D721Med (cell line): ENCODE data around the gene WAC.
A peak's percentile ranks its signal among the peaks of the same experiment; 100 is the strongest.

Experiments used
- DNase-seq: peaks from one replicate; pipeline ENCODE4 v3.0.0; 2011; ENCODE audit warnings: low spot score; ENCODE audit not compliant: insufficient read length
- FAIRE-seq: peaks from 2 replicates; lab custom pipeline; 2011; peaks lifted over from hg19 to GRCh38; lab: Jason Lieb, UNC
- TF ChIP-seq, protein P1 (sequence below): IDR thresholded peaks from 2 replicates; pipeline ENCODE4 v1.5.1; 2012; ENCODE audit warnings: mild to moderate bottlenecking, control low read depth; ENCODE audit not compliant: insufficient read depth; ENCODE audit errors: missing control alignments

Gene WAC

DNA sequence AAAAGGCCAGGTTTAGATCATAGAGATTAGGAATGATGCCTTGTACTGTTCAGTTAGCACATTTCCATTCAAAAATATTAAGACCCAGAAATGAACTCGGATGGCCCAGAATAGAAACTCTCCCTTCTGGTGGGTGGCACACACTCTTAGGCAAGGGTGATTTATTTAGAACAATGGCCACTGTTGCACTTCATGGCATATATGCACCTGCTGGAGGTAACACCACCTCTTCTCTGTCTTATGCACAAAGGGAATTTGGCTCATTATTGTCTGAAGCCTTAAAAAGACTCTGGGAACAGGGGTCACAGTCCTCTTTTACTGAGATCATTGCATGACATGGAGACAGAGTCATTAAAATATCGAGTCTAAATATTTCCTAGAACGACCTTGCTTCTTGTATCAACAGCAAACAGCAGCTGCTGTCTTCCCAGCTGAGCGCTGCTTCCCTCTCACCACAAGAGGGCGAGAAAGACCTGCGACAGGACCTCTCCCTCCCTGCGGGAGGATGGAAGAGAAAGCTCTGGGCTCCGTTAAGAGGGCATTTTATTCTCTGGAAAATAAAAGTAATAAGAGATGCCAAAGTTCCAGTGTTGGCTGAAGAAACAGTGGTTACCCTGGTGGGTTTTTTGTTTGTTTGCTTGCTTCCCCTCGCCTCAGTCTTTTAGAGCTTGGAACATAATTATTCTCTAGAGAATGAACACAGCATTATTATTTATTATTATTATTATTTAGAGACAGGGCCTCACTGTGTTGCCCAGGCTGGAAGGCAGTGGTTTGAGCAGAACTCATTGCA lies 130.9 kb downstream of the WAC start:
- FAIRE-seq, result peak; percentile 16
- peak; percentile 42 for DNase-seq
- TF ChIP-seq, protein P1, sequence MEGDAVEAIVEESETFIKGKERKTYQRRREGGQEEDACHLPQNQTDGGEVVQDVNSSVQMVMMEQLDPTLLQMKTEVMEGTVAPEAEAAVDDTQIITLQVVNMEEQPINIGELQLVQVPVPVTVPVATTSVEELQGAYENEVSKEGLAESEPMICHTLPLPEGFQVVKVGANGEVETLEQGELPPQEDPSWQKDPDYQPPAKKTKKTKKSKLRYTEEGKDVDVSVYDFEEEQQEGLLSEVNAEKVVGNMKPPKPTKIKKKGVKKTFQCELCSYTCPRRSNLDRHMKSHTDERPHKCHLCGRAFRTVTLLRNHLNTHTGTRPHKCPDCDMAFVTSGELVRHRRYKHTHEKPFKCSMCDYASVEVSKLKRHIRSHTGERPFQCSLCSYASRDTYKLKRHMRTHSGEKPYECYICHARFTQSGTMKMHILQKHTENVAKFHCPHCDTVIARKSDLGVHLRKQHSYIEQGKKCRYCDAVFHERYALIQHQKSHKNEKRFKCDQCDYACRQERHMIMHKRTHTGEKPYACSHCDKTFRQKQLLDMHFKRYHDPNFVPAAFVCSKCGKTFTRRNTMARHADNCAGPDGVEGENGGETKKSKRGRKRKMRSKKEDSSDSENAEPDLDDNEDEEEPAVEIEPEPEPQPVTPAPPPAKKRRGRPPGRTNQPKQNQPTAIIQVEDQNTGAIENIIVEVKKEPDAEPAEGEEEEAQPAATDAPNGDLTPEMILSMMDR, result peak; percentile 98

DNA sequence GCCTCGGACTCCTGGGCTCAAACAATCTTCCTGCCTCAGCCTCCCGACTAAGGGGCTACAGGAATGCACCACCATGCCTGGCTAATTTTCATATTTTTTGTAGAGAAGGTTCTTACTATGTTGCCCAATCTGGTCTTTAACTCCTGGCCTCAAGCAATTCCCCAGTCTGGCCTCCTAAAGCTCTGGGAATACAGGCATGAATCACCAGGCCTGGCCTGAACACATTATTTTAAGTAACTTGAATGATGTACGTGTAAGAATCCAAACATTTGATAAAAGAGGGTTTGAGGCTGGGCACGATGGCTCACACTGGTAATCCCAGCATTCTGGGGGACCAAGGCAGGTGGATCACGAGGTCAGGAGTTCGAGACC lies 131.4 kb downstream of the WAC start:
- TF ChIP-seq, protein P1, result no peak
- FAIRE-seq (no peak), DNase-seq (no peak)

DNA sequence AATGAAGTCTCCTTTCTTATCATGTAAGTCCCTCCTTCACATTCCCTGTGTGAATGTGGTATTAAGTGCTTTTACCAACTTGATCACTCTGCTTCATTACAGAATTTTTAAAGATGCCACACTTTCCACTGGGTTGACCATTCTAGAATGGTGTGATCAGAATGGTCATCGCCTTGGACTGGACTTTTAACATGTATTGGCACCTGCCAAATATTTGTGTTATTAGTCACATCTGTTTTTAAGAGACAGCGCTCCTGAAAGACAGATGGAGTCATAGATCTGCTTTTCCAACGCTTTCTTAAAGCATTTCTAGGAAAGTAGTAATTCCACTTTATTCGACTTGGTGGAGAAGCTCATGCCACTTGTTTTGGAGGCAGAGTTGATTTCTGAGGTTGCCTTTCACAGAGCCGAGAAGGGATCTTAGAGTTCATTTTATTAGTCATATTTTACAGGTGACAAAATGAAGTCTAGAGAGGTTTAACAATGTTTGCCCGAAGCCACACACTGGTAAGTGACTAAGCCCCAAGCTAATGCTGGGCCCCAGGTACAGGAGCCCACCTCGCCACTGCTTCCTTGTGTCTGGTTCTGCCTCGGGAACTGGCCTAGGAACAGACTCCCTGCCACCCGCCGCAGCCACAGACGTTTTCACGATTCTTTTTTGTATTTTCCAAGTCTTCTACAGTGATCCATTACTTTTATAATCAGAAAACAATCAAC lies 134.0 kb downstream of the WAC start:
- TF ChIP-seq, protein P1, result no peak
- FAIRE-seq (no peak), DNase-seq (no peak)

DNA sequence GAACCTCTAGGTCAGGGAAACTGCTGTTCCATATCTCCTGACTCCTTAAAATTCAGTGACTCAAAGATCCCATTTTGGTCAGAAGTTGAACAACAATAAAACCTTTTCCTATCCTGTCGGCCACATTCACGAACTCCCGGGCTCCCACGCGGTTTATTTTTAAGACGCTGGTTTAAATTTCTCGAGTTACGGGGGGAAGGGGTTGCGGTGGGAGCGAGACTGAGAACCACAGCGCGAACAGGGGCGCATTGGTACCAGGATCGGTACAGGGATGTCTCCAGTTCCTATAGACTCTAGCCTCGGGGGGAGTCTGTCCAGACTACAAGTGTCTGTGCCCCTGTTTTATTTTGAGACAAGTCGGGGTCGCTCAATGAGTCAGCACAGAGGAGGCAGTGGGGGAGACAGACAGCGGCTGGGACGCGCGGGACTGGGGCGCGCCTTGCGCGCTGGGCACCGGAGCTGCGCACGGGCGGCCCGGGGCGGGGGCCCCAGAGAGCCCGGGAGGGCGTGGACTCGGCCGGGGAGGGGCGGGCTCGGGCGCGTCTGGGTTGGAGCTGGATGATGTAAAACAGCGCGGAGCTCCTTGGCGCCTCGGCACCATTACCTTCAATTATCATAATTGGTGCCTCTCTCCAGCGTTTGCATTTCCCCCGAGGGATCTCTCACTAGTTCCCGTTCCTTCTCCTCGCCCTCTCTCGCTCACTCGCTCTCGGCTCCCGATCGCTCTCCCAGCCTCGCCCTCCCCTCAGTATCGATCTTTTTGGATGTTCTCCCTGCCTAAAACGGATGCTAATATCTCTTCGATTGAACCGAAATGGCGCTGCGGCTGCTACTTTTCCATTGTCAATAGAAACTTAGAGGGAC lies 135.7 kb downstream of the WAC start:
- TF ChIP-seq, protein P1, result no peak
- FAIRE-seq (no peak), DNase-seq (no peak)

DNA sequence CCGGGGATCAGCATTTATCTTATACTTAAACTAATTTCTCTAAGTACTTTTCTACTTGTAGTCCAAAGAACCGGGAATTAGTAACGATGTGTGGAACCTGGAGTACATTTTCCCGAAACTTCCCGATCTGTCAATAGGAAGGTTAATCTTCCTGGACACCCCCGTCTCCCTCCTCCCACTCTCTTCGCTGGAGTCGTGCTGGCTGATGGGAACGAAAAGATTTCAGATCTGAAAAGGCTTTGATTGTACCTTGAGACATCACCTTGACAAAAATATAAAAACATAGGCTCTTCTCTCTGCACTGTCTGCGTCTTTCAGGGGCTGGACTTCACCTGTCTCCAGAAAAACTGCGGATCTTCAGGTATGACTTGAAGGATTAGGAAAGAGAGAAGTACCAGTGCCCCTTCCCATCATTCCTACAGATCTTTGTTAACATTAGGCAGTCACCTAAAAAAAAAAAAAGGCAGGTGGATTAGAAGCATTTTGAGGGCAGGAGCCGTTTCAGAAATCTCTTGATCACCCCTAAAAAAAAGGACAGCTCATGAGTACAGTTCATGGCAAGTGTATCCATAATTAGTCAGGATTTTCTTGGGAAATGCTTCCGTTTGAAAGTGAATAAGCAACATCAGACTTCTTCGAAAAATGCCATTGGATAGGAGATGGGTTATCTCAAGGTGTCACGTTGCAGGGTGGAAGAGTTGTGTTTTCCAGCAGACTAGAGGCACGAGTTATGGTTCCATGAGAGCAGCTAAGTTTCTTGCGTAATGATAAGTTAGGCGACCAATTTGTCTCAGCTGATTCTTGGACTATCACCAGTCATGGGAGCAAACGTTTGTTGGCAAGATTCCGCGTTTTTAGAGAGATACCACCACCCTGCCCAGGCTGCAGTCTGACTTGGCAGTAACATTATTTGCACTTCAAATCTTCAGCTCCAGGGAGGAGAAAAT lies 136.6 kb downstream of the WAC start:
- no peak for DNase-seq
- no peak for FAIRE-seq
- TF ChIP-seq, protein P1, result no peak
